ENCODE data around the gene UNC93B1.

The UNC93B1 gene

DNA sequence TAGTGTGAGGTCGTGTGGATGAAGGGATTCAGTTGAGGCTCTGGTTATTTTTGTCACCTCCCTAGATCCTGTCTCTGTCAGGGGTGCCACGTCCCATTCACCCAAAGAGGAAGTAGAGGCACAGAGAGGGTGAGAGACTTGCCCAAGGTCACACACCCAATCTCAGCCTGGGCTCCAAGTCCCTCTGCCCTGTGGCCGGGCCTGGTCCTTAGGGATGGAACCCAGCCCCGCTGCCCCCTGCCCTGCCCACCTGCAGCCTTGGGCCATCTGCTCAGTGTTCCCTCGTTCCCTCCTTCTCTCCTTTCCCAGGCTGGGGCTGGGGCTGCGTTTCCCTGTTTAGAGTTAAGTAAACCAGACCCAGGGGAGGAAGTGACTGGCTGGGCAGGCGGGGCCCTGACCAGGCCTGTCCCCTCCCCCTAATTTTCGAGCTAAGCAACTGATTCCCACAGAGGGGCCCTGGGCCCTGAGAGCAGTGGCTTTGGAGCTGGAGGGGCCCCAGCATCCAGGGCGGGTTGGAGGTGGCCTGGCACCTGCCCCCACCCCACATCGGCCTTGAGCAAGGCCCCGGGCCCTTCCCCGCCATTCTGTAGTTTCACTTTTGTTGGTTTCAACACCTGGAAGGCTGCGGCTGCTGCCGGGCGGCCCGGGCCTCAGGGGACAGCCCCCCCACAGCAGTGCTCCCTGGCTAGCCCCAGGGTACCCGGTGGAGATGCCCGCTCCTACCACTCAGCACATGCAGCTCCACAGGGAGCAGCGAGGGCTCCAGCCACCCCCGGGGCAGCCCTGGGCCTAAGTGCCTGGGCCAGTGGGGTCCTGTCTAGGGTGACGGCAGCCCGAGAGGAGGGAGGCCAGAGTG lies 36.4 kb upstream of the UNC93B1 start:
- no peak for DNase-seq (ENCODE audit: low spot score)

DNA sequence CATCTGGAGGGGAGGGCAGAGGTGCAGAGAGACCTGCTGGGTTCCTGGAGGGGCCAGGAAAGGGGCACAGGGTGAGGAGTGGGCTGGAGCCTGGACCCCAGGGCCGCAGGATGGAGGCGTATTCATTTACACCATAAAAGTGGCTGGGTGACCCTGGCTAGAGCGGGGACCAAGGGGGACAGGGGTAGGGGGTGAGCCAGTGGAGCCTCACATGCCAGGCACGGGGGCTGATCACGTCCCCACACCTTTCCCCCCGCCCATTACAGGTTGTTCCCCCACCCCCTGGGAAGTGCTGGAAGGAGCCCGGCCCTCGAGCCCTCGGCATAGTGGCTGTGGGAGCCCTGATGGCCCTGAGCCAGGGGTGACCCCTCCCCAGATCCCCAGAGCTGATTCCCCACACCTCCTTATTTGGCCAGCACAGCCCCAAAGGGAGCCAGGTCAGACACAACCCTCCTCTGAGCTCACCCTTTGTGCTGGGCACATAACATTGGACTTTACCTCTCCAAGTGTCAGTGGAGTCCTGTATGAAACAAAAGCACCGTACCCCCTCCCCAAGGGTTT lies 35.7 kb upstream of the UNC93B1 start:
- no peak for DNase-seq (ENCODE audit: low spot score)

DNA sequence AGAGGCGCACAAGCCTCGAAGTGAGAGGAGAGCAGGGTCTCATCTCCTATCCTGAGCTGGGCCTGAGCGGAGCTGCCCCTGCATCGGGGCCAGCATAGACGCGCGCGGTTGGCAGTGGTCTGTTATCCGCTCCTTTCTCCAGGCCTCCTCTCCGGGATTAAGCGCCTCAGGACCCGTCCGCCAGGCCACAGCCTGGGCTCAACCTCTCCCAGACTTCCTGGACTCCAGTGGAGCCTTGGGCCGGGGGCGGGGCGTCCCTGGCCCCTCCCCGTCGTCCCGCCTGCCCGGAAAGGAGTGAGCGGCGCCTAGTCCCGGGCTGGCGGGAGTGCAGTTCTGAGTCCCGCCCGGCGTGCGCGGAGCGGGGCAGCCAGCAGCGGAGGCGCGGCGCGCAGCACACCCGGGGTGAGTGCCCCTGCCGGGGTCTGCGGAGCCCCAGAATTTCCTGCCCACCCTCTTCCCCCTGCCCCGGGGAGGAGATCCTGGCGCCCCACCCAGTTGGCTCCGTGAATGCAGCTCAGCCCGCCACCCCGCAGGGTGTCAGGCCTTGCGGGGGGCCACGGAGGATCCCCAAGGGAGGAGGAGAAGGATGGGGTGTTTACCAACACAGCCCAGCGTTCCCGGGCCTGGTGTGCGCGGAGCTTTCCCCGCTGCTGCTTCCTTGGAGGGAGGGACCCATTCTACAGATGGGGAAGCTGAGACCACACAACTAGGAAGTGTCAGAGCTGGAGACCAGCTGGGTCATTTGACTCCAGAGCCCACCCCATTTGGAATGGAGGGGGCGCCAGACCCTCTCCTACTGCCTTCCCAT lies 35.0 kb upstream of the UNC93B1 start, which contains the start of gene TCIRG1:
Gene TCIRG1 (plus strand): TSS at position 308 of the 808 bp plus-strand sequence. CDS start 2,247 bp downstream, outside the sequence.
- peak; percentile 64 for DNase-seq (ENCODE audit: low spot score)

DNA sequence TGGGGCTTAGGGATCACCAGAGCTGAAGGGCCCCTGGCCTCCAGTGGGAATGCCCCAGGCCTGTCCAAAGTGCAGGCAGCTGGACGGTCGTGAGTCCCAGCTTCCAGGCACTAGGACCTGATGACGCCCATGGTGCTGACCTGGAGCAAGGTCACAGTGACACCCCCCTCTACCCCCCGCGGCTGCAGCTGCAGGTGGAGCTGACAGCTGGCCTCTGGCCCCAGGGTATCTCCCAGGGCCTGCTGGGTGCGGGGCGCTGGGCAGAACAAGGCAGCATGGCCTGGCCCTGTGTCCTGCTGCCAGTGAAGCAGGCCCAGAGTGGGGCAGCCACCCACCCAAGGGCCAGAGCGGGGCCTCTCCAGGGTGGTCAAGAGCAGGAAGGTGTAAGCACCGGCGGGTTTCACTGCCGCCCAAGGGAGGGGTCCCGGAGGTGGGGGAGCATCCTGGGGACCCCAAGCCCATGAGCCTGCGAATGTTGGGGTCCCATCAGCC lies 34.4 kb upstream of the UNC93B1 start:
- DNase-seq (ENCODE audit: low spot score): no peak

DNA sequence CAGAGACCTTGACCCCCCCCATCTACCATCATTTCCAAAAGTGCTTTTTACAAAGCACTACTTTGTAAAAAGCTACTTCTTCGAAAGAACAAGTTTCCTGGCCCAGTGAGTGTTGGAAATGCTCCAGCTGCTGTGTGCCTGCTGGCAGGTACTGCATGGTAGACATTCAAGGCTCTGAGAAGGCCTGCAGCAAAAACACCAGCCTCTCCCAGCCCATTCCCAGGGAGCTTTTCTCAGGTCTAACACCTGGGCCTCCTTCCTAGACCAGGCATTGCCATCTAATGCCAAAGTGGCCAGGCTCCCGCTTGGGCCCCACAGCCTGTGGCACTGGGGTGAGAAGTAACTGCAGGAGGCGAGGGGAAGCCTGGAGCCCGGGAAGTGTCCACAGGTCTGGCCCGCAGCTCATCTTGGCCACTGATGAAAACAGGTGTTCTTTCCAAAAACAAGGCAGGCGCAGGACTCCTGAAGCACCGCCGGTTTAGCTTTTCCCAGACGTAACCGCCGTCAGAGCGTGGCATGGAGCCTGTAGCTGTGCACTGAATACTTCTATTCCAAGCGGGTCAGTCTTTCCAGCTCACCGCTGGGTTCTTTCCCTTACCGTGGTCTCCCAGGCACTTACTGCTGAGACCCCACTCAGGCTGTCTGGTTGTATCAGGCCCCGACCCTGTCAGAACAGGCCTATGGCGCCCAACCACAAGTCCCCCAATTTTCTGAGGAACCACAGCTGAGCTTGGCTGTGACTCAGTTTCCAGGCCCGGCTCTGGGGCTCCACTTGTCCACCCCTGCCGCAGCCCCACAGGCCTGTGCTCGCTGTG lies 33.7 kb upstream of the UNC93B1 start:
- no peak for DNase-seq (ENCODE audit: low spot score)

DNA sequence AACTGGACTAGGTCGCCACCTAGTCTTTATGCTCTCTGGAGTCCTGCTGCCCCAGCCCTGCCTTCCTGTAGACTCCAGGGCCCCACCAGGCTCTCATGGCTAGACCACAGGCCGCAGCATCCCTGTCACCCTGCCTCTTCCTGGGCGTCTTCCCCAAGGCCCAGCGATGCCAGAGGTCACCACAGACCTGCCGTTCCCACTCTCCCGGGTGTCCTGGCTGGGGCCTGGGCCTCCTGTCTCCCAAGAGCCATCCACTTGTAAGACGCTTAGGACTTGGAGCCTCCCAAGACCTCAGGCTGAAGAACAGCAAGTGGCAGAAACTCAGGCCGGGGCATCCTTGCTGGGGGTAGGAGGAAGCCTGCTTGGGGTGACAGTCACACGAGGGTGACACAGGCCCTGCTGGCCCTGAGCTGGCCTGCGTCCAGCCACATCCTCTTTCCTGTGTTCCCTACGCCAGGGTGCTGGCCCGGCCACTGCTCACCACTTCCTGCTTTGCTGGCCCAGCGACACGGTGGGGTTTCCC lies 32.9 kb upstream of the UNC93B1 start:
- peak; percentile 31 for DNase-seq (ENCODE audit: low spot score)

DNA sequence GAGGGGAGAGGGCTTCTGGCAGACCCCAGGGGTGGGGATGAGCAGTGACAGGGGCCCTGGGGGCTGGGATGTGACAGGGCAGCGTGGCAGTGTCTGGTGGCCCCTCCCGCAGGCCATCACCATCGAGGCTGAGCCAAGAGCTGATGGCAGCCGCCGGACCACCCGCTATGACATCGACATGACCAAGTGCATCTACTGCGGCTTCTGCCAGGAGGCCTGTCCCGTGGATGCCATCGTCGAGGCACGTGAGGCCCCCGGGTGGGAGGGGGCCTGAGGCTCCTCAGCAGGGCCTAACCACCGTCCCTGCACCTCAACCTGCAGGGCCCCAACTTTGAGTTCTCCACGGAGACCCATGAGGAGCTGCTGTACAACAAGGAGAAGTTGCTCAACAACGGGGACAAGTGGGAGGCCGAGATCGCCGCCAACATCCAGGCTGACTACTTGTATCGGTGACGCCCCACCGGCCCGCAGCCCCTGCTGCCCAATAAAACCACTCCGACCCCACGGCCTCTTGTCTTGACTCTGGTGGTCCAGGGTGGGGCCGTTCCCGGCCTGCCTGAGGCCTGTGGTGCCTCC lies 32.3 kb upstream of the UNC93B1 start:
- no peak for DNase-seq (ENCODE audit: low spot score)

DNA sequence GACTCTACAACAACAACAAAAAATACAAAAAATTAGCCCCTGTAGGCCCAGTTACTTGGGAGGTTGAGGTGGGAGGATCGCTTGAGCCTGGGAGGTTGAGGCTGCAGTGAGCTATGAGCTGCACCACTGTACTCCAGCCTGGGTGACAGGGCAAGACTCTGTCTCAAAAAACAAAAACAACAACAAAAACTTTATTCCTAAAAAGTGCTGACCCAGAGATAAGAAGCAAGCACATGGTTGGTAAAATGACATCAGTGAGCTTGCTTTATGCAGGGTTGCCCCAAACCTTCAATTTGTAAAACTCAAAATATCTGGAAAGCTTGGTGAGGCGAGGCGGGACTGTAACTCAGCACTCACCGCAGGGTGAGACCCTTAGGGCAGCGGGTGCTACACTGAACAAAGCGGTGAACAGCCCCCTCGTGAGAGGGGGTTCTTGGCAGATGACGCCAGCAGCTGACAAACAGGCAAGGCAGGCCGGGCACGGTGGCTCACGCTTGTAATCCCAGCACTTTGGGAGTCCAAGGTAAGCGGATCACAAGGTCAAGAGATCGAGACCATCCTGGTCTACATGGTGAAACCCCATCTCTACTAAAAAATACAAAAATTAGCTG lies 31.5 kb upstream of the UNC93B1 start:
- no peak for DNase-seq (ENCODE audit: low spot score)

DNA sequence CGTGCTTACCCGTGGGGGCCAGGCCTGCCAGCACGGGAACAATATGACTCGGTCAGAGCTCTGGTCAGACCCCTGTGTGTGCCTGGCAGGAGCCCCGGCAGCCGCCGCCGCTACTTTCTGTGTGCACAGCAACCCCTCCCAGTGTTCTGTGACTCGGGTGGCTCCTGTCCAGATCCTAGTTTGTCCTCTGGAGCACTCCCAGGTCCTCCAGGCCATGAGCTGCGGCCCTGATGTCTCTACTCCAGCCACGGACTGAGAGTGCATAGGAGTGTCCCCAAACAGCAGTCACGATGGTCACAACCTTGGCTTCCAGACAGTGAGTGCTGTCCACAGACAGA lies 29.8 kb upstream of the UNC93B1 start:
- no peak for DNase-seq (ENCODE audit: low spot score)

DNA sequence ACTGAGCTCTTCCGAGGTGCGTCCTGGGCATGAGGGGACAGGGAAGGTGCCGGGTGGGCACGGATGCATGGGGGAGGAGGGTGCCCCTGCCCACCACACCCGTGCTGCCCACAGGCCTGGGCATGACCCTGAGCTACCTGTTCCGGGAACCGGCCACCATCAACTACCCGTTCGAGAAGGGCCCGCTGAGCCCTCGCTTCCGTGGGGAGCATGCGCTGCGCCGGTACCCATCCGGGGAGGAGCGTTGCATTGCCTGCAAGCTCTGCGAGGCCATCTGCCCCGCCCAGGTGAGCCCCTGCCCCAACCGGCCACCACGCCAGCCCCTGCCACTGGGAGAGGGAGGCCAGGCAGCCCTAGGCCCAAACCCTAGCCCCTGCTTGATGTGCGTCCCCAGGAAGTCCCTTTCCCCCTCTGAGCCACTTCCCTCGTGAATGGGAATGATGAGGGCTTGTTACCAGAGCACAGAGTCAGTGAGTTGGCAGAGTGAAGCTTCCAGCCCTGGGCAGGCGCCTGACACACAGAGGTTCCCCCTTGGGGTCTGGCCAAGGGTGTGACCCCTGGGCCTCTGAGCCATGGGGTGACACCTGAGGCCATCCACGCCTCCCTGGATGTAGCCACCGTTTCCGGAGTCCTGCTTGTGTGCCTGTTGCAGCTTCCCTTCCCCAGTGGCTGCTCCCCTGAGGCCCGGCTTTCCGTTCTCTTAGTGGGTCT lies 29.3 kb upstream of the UNC93B1 start:
- no peak for DNase-seq (ENCODE audit: low spot score)

DNA sequence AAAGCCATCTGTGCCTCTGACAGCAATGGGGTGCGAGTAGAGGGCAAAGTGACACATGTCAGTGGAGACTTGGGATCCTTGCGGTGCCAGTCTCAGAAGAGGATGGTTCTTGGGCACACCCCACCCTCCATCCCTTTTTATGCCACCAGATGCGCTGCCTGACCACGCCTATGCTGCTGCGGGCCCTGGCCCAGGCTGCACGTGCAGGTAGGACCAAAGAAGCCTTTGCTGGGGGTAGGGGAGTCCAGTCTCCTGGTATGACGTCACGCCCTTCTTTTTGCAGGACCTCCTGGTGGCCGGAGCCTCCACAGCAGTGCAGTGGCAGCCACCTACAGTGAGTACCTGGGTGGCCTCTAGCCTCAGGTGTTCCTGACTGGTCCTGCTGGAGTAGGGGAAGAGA lies 28.1 kb upstream of the UNC93B1 start:
- no peak for DNase-seq (ENCODE audit: low spot score)

DNA sequence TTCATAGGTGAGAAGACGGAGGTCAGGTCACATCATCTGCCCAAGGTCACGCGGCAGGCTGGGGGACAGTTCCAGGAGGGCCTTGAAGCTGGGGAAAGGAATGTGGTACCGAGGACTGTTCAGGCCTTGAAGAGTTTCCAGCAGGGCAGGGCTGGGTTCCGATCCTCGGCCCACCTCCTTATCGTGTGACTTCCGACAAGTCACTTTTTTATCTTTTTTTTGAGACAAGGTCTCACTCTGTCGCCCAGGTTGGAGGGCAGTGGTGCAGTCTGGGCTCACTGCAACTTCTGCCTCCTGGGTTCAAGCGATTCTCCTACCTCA lies 27.2 kb upstream of the UNC93B1 start:
- DNase-seq (ENCODE audit: low spot score): no peak

DNA sequence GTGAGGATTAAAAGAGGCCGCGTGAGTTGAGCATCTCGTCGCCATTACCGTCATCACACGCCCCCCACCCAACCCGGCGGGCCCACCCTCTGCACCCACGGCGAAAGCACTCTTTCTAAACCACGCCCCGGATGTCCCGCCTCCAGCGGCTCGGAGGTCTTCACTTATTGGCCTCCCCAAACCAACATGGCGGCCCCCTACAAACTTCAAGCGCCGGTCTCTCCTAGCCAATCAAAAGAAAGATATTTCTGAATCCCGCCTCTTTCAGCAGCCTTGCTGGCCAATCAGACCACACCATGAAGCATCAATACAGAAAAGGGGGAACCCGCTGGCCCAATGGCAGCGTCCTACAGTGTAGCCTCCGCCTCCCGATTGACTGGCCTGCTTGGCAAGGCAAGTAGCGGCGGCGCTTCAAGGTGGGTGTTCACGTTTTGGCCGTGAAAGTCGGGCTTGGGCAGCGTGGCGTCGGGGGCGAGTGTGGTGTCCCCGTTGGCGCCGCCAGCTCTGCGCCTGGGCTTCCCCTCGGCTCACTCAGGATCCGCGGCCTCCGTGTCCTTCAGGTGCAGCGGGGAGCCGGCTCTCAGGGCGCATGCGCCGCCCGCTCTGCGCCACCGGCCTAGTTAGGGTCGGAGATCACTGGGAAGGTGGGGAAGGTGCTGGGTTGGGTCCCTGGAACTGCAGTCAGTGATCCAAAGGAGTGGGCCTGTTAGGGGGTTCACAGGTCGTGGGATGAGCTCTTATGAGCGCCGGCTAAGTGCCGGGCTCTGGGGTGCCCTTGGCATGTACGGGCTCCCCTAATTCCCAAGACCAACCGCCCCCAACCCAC lies 26.6 kb upstream of the UNC93B1 start, which contains the start of gene NDUFS8:
Gene NDUFS8 (plus strand): TSS at position 364 of the 826 bp plus-strand sequence. CDS start 1,471 bp downstream, outside the sequence.
- peak; percentile 100 for DNase-seq (ENCODE audit: low spot score)

DNA sequence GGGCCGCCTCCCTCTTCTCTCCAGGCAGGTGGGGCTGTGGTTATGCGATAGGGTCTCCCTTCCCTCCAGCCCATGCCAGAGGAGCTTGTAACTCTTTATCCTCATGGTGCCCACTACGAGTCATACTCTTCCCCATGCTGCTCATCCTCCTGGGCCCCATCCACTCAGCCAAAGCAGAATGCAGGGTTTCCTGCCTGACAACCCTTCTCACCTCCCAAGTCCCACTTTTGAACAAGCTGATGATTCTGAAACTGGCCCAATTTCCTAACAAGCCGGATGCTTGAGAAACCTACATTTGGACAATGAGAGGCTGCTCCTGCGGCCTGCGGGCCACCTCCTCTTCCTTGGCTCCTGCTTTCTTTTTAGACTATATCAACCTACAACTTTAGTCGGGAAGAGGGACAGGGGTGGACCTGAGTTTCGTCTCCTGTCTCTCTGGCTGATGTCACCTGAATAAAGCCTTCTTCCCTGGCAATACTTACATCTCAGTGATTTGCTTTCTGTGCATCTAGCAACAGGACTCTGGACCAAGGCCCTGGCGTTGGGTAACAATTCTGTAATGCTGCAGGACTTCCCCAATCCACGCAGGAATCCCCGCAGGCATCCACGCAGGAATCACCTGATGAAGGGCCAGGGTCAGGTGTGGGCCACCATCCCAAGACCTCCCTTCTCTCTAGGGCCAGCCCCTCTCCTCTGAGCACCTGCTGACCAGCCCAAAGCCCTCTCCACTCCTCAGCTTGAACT lies 25.1 kb upstream of the UNC93B1 start:
- DNase-seq (ENCODE audit: low spot score): no peak

DNA sequence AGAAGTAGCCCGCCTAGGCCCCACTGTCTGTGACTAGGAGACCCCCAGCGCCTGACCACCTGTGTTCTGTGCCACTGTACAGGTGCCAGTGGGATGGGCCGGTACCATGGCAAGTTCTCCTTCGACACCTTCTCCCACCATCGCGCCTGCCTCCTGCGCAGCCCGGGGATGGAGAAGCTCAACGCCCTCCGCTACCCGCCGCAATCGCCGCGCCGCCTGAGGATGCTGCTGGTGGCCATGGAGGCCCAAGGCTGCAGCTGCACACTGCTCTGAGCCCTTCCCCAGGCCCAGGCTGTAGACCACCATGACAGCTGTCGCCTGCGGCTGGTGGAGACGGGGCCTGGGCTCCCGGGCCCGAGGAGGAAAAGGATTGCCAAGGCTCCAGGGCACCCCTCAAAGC lies 23.8 kb upstream of the UNC93B1 start:
- DNase-seq (ENCODE audit: low spot score): no peak

DNA sequence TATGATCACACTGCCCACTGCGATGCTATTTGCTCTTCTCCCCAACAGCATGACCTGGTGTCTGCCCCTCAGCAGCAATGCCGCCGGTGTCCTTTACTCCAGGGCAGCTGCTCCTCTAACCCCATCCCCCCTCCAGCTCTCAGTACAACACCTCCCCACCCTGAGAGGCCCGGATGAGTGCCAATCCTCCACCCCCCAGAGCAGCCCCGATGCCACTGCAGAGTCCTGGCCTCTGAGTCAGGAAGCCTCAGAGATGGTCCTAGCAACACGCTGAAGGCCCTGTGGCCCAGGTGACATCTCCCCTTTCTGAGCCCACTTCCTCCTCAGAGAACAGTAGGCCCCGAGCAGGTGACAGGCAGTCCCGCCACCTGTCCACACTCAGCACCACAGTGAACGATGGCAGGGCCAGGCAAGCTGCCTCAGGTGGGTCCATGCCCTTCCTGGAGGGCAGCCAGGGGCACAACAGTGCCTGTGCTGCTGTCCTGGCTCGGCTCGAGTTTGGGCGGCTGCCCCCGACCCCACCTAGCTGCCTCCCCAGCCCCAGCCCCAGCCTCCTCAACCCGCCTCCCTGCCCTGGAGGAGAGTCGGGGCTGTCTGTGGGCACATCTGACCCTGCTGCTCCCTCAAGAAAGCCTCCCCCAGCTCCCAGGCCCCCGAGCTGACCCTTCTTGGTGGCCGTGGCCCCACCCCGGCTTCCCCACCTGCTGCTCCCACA lies 22.7 kb upstream of the UNC93B1 start:
- no peak for DNase-seq (ENCODE audit: low spot score)

DNA sequence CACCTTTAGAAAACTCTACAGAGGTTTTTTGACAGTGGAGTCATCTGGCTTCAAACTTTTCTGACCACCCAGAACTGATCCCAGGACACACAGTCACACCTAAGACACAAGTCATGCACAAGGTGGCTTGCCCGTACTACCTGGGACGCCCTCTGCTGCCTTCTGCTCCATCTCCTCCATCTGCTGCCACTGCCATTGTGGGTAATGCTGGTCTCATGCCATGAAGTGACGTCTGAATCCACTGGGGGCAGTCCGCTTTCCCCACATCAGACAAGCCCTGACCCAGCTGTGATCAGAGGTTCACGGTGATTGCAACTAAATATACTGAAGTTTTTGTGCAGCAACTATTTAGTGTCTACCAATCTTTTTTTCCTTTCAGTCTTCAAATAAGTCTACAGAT lies 21.1 kb upstream of the UNC93B1 start:
- DNase-seq (ENCODE audit: low spot score): no peak

DNA sequence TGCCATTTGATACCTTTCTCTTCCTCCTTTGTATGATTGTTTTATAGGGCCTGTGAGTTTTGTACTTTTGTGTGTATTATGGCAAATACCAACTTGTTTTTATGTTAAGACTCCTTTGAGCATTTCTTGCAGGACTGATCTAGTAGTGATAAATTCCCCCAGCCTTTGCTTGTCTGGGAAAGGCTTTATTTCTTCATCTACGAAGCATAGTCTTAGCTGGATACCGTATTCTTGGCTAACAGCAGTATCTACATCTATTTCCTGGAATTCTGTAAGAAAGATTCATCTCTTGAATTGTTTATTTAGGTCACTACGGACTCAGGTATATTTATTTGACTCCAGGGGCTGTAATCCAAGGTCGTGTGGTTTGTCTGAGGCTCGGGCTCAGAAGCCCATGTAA lies 20.6 kb upstream of the UNC93B1 start:
- DNase-seq (ENCODE audit: low spot score): no peak

Data from globus pallidus (tissue), 1 donor.